ENCODE measurements around the gene DUXB.

Gene DUXB
- total RNA-seq = 0 reads per million in 2 donors

- no peak for DNase-seq
Observed at GRCh38 chr16:75701361-75701760, at the start of gene DUXB. Gene DUXB (minus strand): TSS chr16:75701461. CDS start chr16:75701418, 43 bp downstream.

GRCh38 chr16:75750528-75750927 is 49.3 kb upstream of the DUXB start:
- DNase-seq = no peak

- no peak for DNase-seq
Observed at GRCh38 chr16:75746359-75746758, 45.1 kb upstream of the DUXB start.

GRCh38 chr16:75745823-75746222 is 44.6 kb upstream of the DUXB start:
- no peak for DNase-seq

- no peak for DNase-seq
Observed at GRCh38 chr16:75745242-75745641, 44.0 kb upstream of the DUXB start.

- no peak for DNase-seq
Observed at GRCh38 chr16:75742424-75743047, 41.3 kb upstream of the DUXB start.

- DNase-seq = no peak
Observed at GRCh38 chr16:75733305-75734211, 32.3 kb upstream of the DUXB start.

GRCh38 chr16:75732871-75733270 is 31.6 kb upstream of the DUXB start:
- no peak for DNase-seq

GRCh38 chr16:75727221-75727620 is 26.0 kb upstream of the DUXB start:
- no peak for DNase-seq

- DNase-seq = no peak
Observed at GRCh38 chr16:75726390-75726789, 25.1 kb upstream of the DUXB start, which contains the start of gene CPHXL. Gene CPHXL (minus strand): TSS chr16:75726490. CDS start chr16:75726442, 48 bp downstream.

GRCh38 chr16:75718452-75718851 is 17.2 kb upstream of the DUXB start:
- no peak for DNase-seq

- DNase-seq = no peak
Observed at GRCh38 chr16:75714661-75715060, 13.4 kb upstream of the DUXB start.

GRCh38 chr16:75710344-75710743 is 9.1 kb upstream of the DUXB start:
- no peak for DNase-seq

GRCh38 chr16:75703306-75703705 is 2.0 kb upstream of the DUXB start:
- no peak for DNase-seq

GRCh38 chr16:75702242-75702641 is 981 bp upstream of the DUXB start:
- no peak for DNase-seq

GRCh38 chr16:75697571-75697970 is 3.7 kb downstream of the DUXB start:
- DNase-seq = no peak

- DNase-seq = no peak
Observed at GRCh38 chr16:75695708-75696107, 5.6 kb downstream of the DUXB start.

- DNase-seq = no peak
Observed at GRCh38 chr16:75687361-75687760, 13.9 kb downstream of the DUXB start.

GRCh38 chr16:75682308-75682707 is 19.0 kb downstream of the DUXB start:
- no peak for DNase-seq

GRCh38 chr16:75679366-75679765 is 21.9 kb downstream of the DUXB start:
- no peak for DNase-seq

- DNase-seq = no peak
Observed at GRCh38 chr16:75676909-75677308, 24.4 kb downstream of the DUXB start, which contains the start of gene CPHXL2. Gene CPHXL2 (minus strand): TSS chr16:75677009. CDS start chr16:75676999, 10 bp downstream.

GRCh38 chr16:75667503-75667902 is 33.8 kb downstream of the DUXB start:
- DNase-seq = no peak

- DNase-seq = no peak
Observed at GRCh38 chr16:75660726-75661302, 40.4 kb downstream of the DUXB start.

GRCh38 chr16:75660321-75660720 is 40.9 kb downstream of the DUXB start:
- DNase-seq = no peak
